GM12878 (cell line): ENCODE data around the gene PLA2G4E. TPM values are rescaled to one million over a fixed set of nuclear protein-coding genes. Genes with fewer than 3 reads are reported as not detected.

ENCODE experiments used
- ATAC-seq: fragments of 200-7000 bp; cut with Tn5 transposase; 3 replicates; pipeline ENCODE4 v1.9.1; 2020; ENCODE audit warnings: mild to moderate bottlenecking, moderate library complexity
- BruUV-seq: library from RNA; stranded (reverse); fragments of 400-500 nt; replicated peaks from 2 replicates; lab custom pipeline; 2021; lab: Mats Ljungman, UMichigan
- CTCF ChIA-PET: fragments of 300-600 bp; sonication (Branson Sonifier 250); formaldehyde crosslinking; extraction: SDS; loops from one replicate; lab custom pipeline; 2021; ENCODE audit warnings: inconsistent platforms; lab: Yijun Ruan, JAX
- POLR2A ChIA-PET: fragments of 350-600 bp; formaldehyde crosslinking; extraction: SDS; loops from one replicate; lab custom pipeline; 2021; ENCODE audit warnings: inconsistent platforms; lab: Charles Lee
- RAD21 ChIA-PET: fragments of 300-600 bp; sonication (Branson Sonifier 250); formaldehyde crosslinking; loops from one replicate; lab custom pipeline; 2023; ENCODE audit warnings: antibody characterized with exemption; ENCODE audit not compliant: unreplicated experiment; lab: Charles Lee
- SMC1A ChIA-PET: fragments of 300-600 bp; sonication (Branson Sonifier 250); formaldehyde crosslinking; loops from one replicate; lab custom pipeline; 2023; ENCODE audit not compliant: unreplicated experiment, uncharacterized antibody; lab: Charles Lee
- DNase-seq: peaks from one replicate; pipeline ENCODE4 v3.0.0-alpha.2; 2011; ENCODE audit warnings: low read depth, low spot score
- FAIRE-seq: peaks from 3 replicates; lab custom pipeline; 2011; peaks lifted over from hg19 to GRCh38; lab: Jason Lieb, UNC
- H2AFZ ChIP-seq: 2 replicates; pipeline ENCODE4 v1.6.0; 2011; ENCODE audit warnings: low read depth, low read length, control low read depth; ENCODE audit not compliant: control insufficient read depth
- H3K27ac ChIP-seq: 2 replicates; pipeline ENCODE4 v1.5.1; 2011; ENCODE audit warnings: control low read depth; ENCODE audit not compliant: control insufficient read depth, insufficient read depth
- H3K27me3 ChIP-seq, 2 experiments: replicated peaks in 1 of 2; 2 replicates each; pipeline versions ENCODE4 v1.6.0 to v1.6.1; 2011; ENCODE audit warnings: low read length in 1 of 2; ENCODE audit not compliant: control insufficient read depth in 2 of 2, insufficient read depth in 2 of 2
- H3K36me3 ChIP-seq, 2 experiments: 2 replicates each; pipeline ENCODE4 v1.5.1; 2011; ENCODE audit warnings: low read length in 1 of 2; ENCODE audit not compliant: control insufficient read depth in 2 of 2, insufficient read depth in 2 of 2
- H3K4me1 ChIP-seq: 2 replicates; pipeline ENCODE4 v1.6.1; 2011; ENCODE audit warnings: mild to moderate bottlenecking, low read length, moderate library complexity, mixed read lengths; ENCODE audit not compliant: control insufficient read depth, insufficient read depth
- H3K4me2 ChIP-seq: 2 replicates; pipeline ENCODE4 v1.6.0; 2011; ENCODE audit warnings: control low read depth; ENCODE audit not compliant: control insufficient read depth, insufficient read depth
- H3K4me3 ChIP-seq: fragments of 200-600 bp; sonication (generic); 2 replicates; pipeline ENCODE4 v1.5.1; 2016
- H3K79me2 ChIP-seq: 2 replicates; pipeline ENCODE4 v1.6.0; 2011; ENCODE audit warnings: low read length; ENCODE audit not compliant: control insufficient read depth, insufficient read depth
- H3K9ac ChIP-seq: 2 replicates; pipeline ENCODE4 v1.8.0; 2011; ENCODE audit warnings: low read length, control low read depth, mixed read lengths; ENCODE audit not compliant: control insufficient read depth, insufficient read depth
- H3K9me3 ChIP-seq: replicated peaks from 3 replicates; pipeline ENCODE4 v1.5.1; 2011; ENCODE audit warnings: mild to moderate bottlenecking, low read length; ENCODE audit not compliant: control insufficient read depth, insufficient read depth
- H4K20me1 ChIP-seq: 2 replicates; pipeline ENCODE4 v1.6.0; 2011; ENCODE audit not compliant: control insufficient read depth, insufficient read depth
- CBFB ChIP-seq: IDR thresholded peaks from 2 replicates; pipeline ENCODE4 v1.6.1; 2016; ENCODE audit warnings: antibody characterized with exemption, low read depth
- DPF2 ChIP-seq: fragments of 450-650 bp; IDR thresholded peaks from 2 replicates; pipeline ENCODE4 v1.6.1; 2017; ENCODE audit warnings: mild to moderate bottlenecking
- ETV6 ChIP-seq, 2 experiments: fragments of 450-650 bp in 1 of 2; IDR thresholded peaks in 1 of 2; conservative IDR thresholded peaks in 1 of 2; 2 replicates each; pipeline ENCODE4 v1.6.1; 2014; ENCODE audit warnings: antibody characterized with exemption in 1 of 2, borderline replicate concordance in 1 of 2, low read depth in 1 of 2, mild to moderate bottlenecking in 1 of 2, moderate library complexity in 1 of 2
- IKZF1 ChIP-seq: fragments of 450-650 bp; conservative IDR thresholded peaks from 2 replicates; pipeline ENCODE4 v1.6.1; 2017; ENCODE audit warnings: antibody characterized with exemption, mild to moderate bottlenecking
- IKZF2 ChIP-seq, 2 experiments: fragments of 450-650 bp; IDR thresholded peaks; 2 replicates each; pipeline ENCODE4 v1.6.1; 2017; ENCODE audit warnings: mild to moderate bottlenecking in 2 of 2, moderate library complexity in 2 of 2
- IRF4 ChIP-seq: IDR thresholded peaks from 2 replicates; pipeline ENCODE4 v1.6.1; 2011; ENCODE audit warnings: low read depth, low read length
- LARP7 ChIP-seq: fragments of 450-650 bp; IDR thresholded peaks from 2 replicates; pipeline ENCODE4 v1.6.1; 2017; ENCODE audit warnings: mild to moderate bottlenecking
- NFYB ChIP-seq: IDR thresholded peaks from 2 replicates; pipeline ENCODE4 v1.6.1; 2011; ENCODE audit warnings: low read depth, mild to moderate bottlenecking, low read length, improper control_type of control experiment, moderate library complexity; ENCODE audit not compliant: insufficient read depth
- NR2C2 ChIP-seq: IDR thresholded peaks from 2 replicates; pipeline ENCODE4 v1.6.1; 2011; ENCODE audit warnings: borderline replicate concordance, low read depth; ENCODE audit not compliant: control insufficient read depth, insufficient read length
- NR2F1 ChIP-seq: fragments of 450-650 bp; conservative IDR thresholded peaks from 2 replicates; pipeline ENCODE4 v1.6.1; 2017; ENCODE audit warnings: mild to moderate bottlenecking
- PAX5 ChIP-seq: IDR thresholded peaks from 2 replicates; pipeline ENCODE4 v1.6.1; 2011; ENCODE audit warnings: low read depth, low read length, borderline replicate concordance
- PML ChIP-seq: IDR thresholded peaks from 2 replicates; pipeline ENCODE4 v1.6.1; 2012; ENCODE audit warnings: low read length, inconsistent platforms
- SIN3A ChIP-seq: IDR thresholded peaks from 2 replicates; pipeline ENCODE4 v1.6.1; 2012; ENCODE audit warnings: low read depth, low read length, improper control_type of control experiment
- SUPT20H ChIP-seq: IDR thresholded peaks from 2 replicates; pipeline ENCODE4 v1.6.1; 2011; ENCODE audit warnings: low read depth, mild to moderate bottlenecking, low read length, moderate library complexity, borderline replicate concordance; ENCODE audit not compliant: control insufficient read depth
- TCF7 ChIP-seq: IDR thresholded peaks from 2 replicates; pipeline ENCODE4 v1.6.1; 2014; ENCODE audit warnings: antibody characterized with exemption, borderline replicate concordance
- ZNF622 ChIP-seq: fragments of 450-650 bp; IDR thresholded peaks from 2 replicates; pipeline ENCODE4 v1.6.1; 2017; ENCODE audit warnings: mild to moderate bottlenecking, inconsistent platforms
- WGBS: methylation state at CpG from one replicate; pipeline ENCODE4 v1.1.6; 2016; ENCODE audit warnings: low lambda C conversion rate; ENCODE audit not compliant: insufficient replicate concordance, insufficient coverage; ENCODE audit errors: missing lambda C conversion rate; 5-methylcytosine and 5-hydroxymethylcytosine counted together
- in situ Hi-C: fragments of 300-500 bp; cut with MboI; formaldehyde crosslinking; loops from 9 replicates; pipeline ENCODE4 v1.14.3; 2018; ENCODE audit warnings: mixed read lengths
- intact Hi-C: fragments of 100-400 bp; cut with micrococcal nuclease; formaldehyde crosslinking; loops from one replicate; pipeline ENCODE4 v1.14.2; 2022; ENCODE audit not compliant: unreplicated experiment
- polyA plus RNA-seq, 11 experiments: library from polyadenylated mRNA; depleted of rRNA in 4 of 11; unstranded in 6 of 11; stranded (reverse) in 5 of 11; fragments of >200 nt; fragmentation: Nextera tagmentation in 4 of 11; fragmentation: Illumina TruSeq in 1 of 11; extraction: Ambion mirVana in 4 of 11; extraction: Trizol in 1 of 11; gene quantifications; 1 replicate in 1 of 11; 2 replicates in 10 of 11; pipeline versions ENCODE4 v1.2.1 to v1.2.3, GENCODE V29; 2011 to 2016; ENCODE audit warnings: inconsistent platforms in 2 of 11, missing spikeins in 2 of 11, low read depth in 1 of 11
- total RNA-seq, 4 experiments: library from RNA; depleted of rRNA in 3 of 4; stranded (reverse); fragments of >200 nt in 3 of 4; fragmentation: Illumina TruSeq in 1 of 4; extraction: Trizol in 1 of 4; gene quantifications; 2 replicates each; pipeline versions ENCODE4 v1.2.1 to v1.2.3, GENCODE V29; 2013 to 2021
- TF ChIP-seq, protein P1 (sequence below): IDR thresholded peaks from 2 replicates; pipeline ENCODE4 v1.6.1; 2012; ENCODE audit warnings: low read depth, low read length, improper control_type of control experiment
- TF ChIP-seq, protein P2 (sequence below): fragments of 450-650 bp; IDR thresholded peaks from 2 replicates; pipeline ENCODE4 v1.6.1; 2017; ENCODE audit warnings: antibody characterized with exemption, mild to moderate bottlenecking, moderate library complexity
- TF ChIP-seq, protein P3 (sequence below): fragments of 450-650 bp; IDR thresholded peaks from 2 replicates; pipeline ENCODE4 v1.6.1; 2014; ENCODE audit warnings: mild to moderate bottlenecking

PLA2G4E gene
- total and polyA plus RNA-seq, 10 of the 15 experiments (the other 5 are each of a cell fraction or from before 2014, with no cell fraction given), result 0.05 to 0.32 (median 0.06) TPM; not detected in 5

DNA sequence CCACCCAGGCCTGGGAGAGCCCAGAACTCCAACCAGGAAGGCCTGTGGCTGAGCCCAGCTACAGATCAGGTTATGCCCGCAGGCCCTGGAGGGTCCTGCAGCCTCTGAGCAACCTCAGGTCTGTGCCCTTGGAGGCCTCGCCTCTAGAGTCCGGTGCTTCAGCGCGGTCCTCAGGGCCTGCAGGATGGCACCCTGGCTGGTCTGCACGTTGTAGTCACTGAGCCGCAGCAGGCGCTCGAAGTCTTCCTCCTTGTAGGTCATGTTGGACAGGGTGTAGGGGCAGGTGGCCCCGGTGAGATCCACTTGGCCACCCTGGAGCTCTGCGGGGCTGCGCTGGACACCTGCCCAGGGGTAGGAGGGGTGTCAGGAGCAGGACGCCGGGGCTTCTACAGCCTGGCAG, 47.8 kb upstream of the PLA2G4E start:
- no peak overlapping the region for H2AFZ ChIP-seq
- H3K27me3 ChIP-seq, result no peaks in the 10 kb centered on the region; a peak in 1 of 4 replicates
- no TSS peak for BruUV-seq
- H4K20me1 ChIP-seq, result no peaks in the 10 kb centered on the region
- ATAC-seq (no peak), FAIRE-seq (no peak), DNase-seq (no peak)
- ChIA-PET RAD21 (no interaction called here), CTCF (interaction anchor here (0.6 to 1.5 kb wide), 3 partner anchors 10 to 79 kb away, joined by 3 read pairs; no protein-coding TSS in a partner anchor), POLR2A (no interaction called here), SMC1A (no interaction called here)
- intact Hi-C loops (no loop called here), in situ Hi-C loops (no loop called here)
- H3K79me2 ChIP-seq, result no peaks in the 10 kb centered on the region
- 81% methylated on average over 14 of the region's 14 CpGs for WGBS
- H3K27ac ChIP-seq, result no peak overlapping the region
- TF ChIP-seq, protein P1, sequence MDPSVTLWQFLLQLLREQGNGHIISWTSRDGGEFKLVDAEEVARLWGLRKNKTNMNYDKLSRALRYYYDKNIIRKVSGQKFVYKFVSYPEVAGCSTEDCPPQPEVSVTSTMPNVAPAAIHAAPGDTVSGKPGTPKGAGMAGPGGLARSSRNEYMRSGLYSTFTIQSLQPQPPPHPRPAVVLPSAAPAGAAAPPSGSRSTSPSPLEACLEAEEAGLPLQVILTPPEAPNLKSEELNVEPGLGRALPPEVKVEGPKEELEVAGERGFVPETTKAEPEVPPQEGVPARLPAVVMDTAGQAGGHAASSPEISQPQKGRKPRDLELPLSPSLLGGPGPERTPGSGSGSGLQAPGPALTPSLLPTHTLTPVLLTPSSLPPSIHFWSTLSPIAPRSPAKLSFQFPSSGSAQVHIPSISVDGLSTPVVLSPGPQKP, result no peak
- no peak for TF ChIP-seq NFYB
- no peak for TF ChIP-seq IRF4
- no peak for TF ChIP-seq NR2C2
- TF ChIP-seq PML, result no peak
- TF ChIP-seq PAX5, result no peak
- no peak for TF ChIP-seq NR2F1
- TF ChIP-seq LARP7, result no peak
- no peak for TF ChIP-seq TCF7
- TF ChIP-seq IKZF1, result no peak
- TF ChIP-seq SIN3A, result no peak
- TF ChIP-seq ETV6 (conservative IDR thresholded peaks at IDR 0.05 in 1 of 2, IDR thresholded peaks at IDR 0.05 in 1 of 2; ENCODE audit: borderline replicate concordance in 1 of 2, low read depth in 1 of 2), result no peak
- no peak for TF ChIP-seq SUPT20H
- TF ChIP-seq CBFB, result no peak
- TF ChIP-seq, protein P2, sequence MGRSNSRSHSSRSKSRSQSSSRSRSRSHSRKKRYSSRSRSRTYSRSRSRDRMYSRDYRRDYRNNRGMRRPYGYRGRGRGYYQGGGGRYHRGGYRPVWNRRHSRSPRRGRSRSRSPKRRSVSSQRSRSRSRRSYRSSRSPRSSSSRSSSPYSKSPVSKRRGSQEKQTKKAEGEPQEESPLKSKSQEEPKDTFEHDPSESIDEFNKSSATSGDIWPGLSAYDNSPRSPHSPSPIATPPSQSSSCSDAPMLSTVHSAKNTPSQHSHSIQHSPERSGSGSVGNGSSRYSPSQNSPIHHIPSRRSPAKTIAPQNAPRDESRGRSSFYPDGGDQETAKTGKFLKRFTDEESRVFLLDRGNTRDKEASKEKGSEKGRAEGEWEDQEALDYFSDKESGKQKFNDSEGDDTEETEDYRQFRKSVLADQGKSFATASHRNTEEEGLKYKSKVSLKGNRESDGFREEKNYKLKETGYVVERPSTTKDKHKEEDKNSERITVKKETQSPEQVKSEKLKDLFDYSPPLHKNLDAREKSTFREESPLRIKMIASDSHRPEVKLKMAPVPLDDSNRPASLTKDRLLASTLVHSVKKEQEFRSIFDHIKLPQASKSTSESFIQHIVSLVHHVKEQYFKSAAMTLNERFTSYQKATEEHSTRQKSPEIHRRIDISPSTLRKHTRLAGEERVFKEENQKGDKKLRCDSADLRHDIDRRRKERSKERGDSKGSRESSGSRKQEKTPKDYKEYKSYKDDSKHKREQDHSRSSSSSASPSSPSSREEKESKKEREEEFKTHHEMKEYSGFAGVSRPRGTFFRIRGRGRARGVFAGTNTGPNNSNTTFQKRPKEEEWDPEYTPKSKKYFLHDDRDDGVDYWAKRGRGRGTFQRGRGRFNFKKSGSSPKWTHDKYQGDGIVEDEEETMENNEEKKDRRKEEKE, result no peak
- no peak for TF ChIP-seq DPF2
- no peak for TF ChIP-seq ZNF622
- no peak for TF ChIP-seq IKZF2 (IDR thresholded peaks at IDR 0.05)
- TF ChIP-seq, protein P3, sequence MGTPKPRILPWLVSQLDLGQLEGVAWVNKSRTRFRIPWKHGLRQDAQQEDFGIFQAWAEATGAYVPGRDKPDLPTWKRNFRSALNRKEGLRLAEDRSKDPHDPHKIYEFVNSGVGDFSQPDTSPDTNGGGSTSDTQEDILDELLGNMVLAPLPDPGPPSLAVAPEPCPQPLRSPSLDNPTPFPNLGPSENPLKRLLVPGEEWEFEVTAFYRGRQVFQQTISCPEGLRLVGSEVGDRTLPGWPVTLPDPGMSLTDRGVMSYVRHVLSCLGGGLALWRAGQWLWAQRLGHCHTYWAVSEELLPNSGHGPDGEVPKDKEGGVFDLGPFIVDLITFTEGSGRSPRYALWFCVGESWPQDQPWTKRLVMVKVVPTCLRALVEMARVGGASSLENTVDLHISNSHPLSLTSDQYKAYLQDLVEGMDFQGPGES, result no peak
- H3K36me3 ChIP-seq, result no peaks in the 10 kb centered on the region
- H3K4me3 ChIP-seq, result no peak overlapping the region
- H3K4me1 ChIP-seq, result peaks cover 8% of the 10 kb centered on the region
- no peaks in the 10 kb centered on the region for H3K9me3 ChIP-seq
- H3K4me2 ChIP-seq, result no peak overlapping the region
- no peak overlapping the region for H3K9ac ChIP-seq
